GM18505 (cell line): ENCODE results near the gene MEX3A.

Source experiments
- ATAC-seq: cut with Tn5 transposase; IDR thresholded peaks from one replicate; pipeline ENCODE4 v1.9.1; 2021; ENCODE audit not compliant: unreplicated experiment
- POLR2A ChIP-seq: IDR thresholded peaks from 4 replicates; pipeline ENCODE4 v1.6.1; 2011; ENCODE audit warnings: borderline replicate concordance; ENCODE audit not compliant: insufficient read depth, insufficient read length; ENCODE audit errors: extremely low read depth

MEX3A gene

GRCh38 chr1:156114919-156115513 is 32.8 kb upstream of the MEX3A start:
- peak; percentile 11 for ATAC-seq
- TF ChIP-seq POLR2A: no peak

GRCh38 chr1:156114101-156114918 is 32.0 kb upstream of the MEX3A start, which contains the start of gene LMNA:
TSS of gene LMNA (plus strand) at chr1:156114711. CDS start at chr1:156114919, 208 bp downstream.
- ATAC-seq: peak; percentile 62

GRCh38 chr1:156113282-156113950 is 31.2 kb upstream of the MEX3A start:
- no peak for TF ChIP-seq POLR2A
- no peak for ATAC-seq

More at GRCh38 chr1:156114101-156114918, 32.0 kb upstream of the MEX3A start, which contains the start of gene LMNA:
- TF ChIP-seq POLR2A: peak; percentile 68

GRCh38 chr1:156112276-156113137 is 30.2 kb upstream of the MEX3A start:
- TF ChIP-seq POLR2A: no peak
- ATAC-seq: no peak

GRCh38 chr1:156111355-156111962 is 29.2 kb upstream of the MEX3A start:
- no peak for ATAC-seq
- TF ChIP-seq POLR2A: no peak

GRCh38 chr1:156110252-156110651 is 28.0 kb upstream of the MEX3A start:
- no peak for ATAC-seq
- no peak for TF ChIP-seq POLR2A

GRCh38 chr1:156108664-156109241 is 26.5 kb upstream of the MEX3A start:
- no peak for TF ChIP-seq POLR2A
- ATAC-seq: no peak

GRCh38 chr1:156108057-156108456 is 25.8 kb upstream of the MEX3A start:
- ATAC-seq: no peak

GRCh38 chr1:156106624-156107488 is 24.6 kb upstream of the MEX3A start:
- TF ChIP-seq POLR2A: no peak
- peak; percentile 7 for ATAC-seq

More at GRCh38 chr1:156108057-156108456, 25.8 kb upstream of the MEX3A start:
- TF ChIP-seq POLR2A: no peak

GRCh38 chr1:156104861-156105832 is 22.9 kb upstream of the MEX3A start:
- ATAC-seq: no peak
- no peak for TF ChIP-seq POLR2A
